Measurements from ENCODE around the gene NAP1L5.

DNA sequence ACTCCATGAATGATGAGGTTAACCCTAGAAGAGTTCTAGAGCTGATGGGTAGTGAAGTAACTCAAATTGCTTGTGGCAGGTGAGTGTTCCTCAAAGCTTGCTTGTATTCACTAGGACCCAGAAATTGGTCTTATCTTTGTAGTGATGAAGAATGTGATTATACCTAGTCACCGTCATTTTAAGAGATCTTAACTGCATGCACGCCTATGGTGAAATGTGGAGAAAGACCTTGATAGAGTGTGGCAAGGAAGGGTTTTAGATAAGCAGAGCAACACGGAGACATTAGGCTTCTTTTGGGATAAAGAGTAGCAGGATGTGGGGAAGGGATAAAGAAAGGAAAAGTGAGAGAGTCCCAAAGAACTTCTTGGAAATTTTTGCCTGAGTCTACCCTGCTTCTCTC, 42.4 kb downstream of the NAP1L5 start:
- TF ChIP-seq, protein P1, sequence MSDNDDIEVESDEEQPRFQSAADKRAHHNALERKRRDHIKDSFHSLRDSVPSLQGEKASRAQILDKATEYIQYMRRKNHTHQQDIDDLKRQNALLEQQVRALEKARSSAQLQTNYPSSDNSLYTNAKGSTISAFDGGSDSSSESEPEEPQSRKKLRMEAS (IDR thresholded peaks at IDR 0.05) = no peak
- TF ChIP-seq, protein P2, sequence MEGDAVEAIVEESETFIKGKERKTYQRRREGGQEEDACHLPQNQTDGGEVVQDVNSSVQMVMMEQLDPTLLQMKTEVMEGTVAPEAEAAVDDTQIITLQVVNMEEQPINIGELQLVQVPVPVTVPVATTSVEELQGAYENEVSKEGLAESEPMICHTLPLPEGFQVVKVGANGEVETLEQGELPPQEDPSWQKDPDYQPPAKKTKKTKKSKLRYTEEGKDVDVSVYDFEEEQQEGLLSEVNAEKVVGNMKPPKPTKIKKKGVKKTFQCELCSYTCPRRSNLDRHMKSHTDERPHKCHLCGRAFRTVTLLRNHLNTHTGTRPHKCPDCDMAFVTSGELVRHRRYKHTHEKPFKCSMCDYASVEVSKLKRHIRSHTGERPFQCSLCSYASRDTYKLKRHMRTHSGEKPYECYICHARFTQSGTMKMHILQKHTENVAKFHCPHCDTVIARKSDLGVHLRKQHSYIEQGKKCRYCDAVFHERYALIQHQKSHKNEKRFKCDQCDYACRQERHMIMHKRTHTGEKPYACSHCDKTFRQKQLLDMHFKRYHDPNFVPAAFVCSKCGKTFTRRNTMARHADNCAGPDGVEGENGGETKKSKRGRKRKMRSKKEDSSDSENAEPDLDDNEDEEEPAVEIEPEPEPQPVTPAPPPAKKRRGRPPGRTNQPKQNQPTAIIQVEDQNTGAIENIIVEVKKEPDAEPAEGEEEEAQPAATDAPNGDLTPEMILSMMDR (IDR thresholded peaks at IDR 0.05 in 2 of 3, conservative IDR thresholded peaks at IDR 0.05 in 1 of 3; ENCODE audit: borderline replicate concordance in 1 of 3, insufficient read depth in 1 of 3, low read depth in 2 of 3, low read length in 2 of 3) = no peak
- TF ChIP-seq, protein P3, sequence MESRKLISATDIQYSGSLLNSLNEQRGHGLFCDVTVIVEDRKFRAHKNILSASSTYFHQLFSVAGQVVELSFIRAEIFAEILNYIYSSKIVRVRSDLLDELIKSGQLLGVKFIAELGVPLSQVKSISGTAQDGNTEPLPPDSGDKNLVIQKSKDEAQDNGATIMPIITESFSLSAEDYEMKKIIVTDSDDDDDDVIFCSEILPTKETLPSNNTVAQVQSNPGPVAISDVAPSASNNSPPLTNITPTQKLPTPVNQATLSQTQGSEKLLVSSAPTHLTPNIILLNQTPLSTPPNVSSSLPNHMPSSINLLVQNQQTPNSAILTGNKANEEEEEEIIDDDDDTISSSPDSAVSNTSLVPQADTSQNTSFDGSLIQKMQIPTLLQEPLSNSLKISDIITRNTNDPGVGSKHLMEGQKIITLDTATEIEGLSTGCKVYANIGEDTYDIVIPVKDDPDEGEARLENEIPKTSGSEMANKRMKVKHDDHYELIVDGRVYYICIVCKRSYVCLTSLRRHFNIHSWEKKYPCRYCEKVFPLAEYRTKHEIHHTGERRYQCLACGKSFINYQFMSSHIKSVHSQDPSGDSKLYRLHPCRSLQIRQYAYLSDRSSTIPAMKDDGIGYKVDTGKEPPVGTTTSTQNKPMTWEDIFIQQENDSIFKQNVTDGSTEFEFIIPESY (IDR thresholded peaks at IDR 0.05; ENCODE audit: extremely low read depth, insufficient replicate concordance, low read length) = no peak
- TF ChIP-seq POLR2AphosphoS5 (IDR thresholded peaks at IDR 0.05; ENCODE audit: low read depth, low read length) = no peak

Measured in HCT116 (cell line).